Measurements from ENCODE around the gene PLA2G2E. TPM values are rescaled to one million over a fixed set of nuclear protein-coding genes. Genes with fewer than 3 reads are reported as not detected.
"Not testable (repeated sequence)": the region's sequence is repeated elsewhere in the genome, so short reads cannot be mapped to it uniquely, and the experiment has no call there.

PLA2G2E gene
- total and polyA plus RNA-seq, 5 donors from 2014 or later: not detected

- Mint-ChIP-seq H3K27me3 (peaks cover 24% of the 10 kb centered on the region), H3K36me3 (no peaks in the 10 kb centered on the region), H3K4me1 (no peaks in the 10 kb centered on the region), H3K4me3 (no peak overlapping the region), H3K27ac (no peak overlapping the region), H3K9me3 (peaks cover 0 to 6% (median 0%) of the 10 kb centered on the region in 7 donors)
- no peak overlapping the region for H3K4me3 ChIP-seq (ENCODE audit: low read depth, low read length)
- ATAC-seq (ENCODE audit: low read depth in 2 of 2) (no peak), DNase-seq (no peak)
- H3K4me1 ChIP-seq (ENCODE audit: control insufficient read depth, insufficient read depth, low read length, poor library complexity, severe bottlenecking): no peaks in the 10 kb centered on the region
- no peaks in the 10 kb centered on the region for H3K27me3 ChIP-seq (ENCODE audit: control insufficient read depth, insufficient read depth, low read length)
- no peak overlapping the region for H3K27ac ChIP-seq (ENCODE audit: insufficient read depth, low read length, poor library complexity, severe bottlenecking)
- H3K36me3 ChIP-seq (ENCODE audit: control insufficient read depth, insufficient read depth, low read length): no peaks in the 10 kb centered on the region
- H3K9me3 ChIP-seq (ENCODE audit: control insufficient read depth in 2 of 2, low read length in 2 of 2): no peaks in the 10 kb centered on the region
Observed at GRCh38 chr1:19942088-19942487, 18.7 kb upstream of the PLA2G2E start.

- no peak for DNase-seq
- Histone ChIP-seq H3K27ac (ENCODE audit: insufficient read depth, low read length, poor library complexity, severe bottlenecking) (no peak overlapping the region), H3K4me1 (ENCODE audit: control insufficient read depth, insufficient read depth, low read length, poor library complexity, severe bottlenecking) (no peaks in the 10 kb centered on the region), H3K9me3 (ENCODE audit: control insufficient read depth in 2 of 2, low read length in 2 of 2) (no peaks in the 10 kb centered on the region), H3K4me3 (ENCODE audit: low read depth, low read length) (no peak overlapping the region), H3K27me3 (ENCODE audit: control insufficient read depth, insufficient read depth, low read length) (no peaks in the 10 kb centered on the region), H3K36me3 (ENCODE audit: control insufficient read depth, insufficient read depth, low read length) (no peaks in the 10 kb centered on the region)
- ATAC-seq (ENCODE audit: low read depth in 2 of 2): no peak
- peaks cover 0 to 6% (median 0%) of the 10 kb centered on the region in 7 donors for H3K9me3 Mint-ChIP-seq
- H3K27ac Mint-ChIP-seq: no peak overlapping the region
- H3K27me3 Mint-ChIP-seq: peaks cover 17% of the 10 kb centered on the region
- no peaks in the 10 kb centered on the region for H3K4me1 Mint-ChIP-seq
- H3K36me3 Mint-ChIP-seq: no peaks in the 10 kb centered on the region
- no peak overlapping the region for H3K4me3 Mint-ChIP-seq
Observed at GRCh38 chr1:19941206-19941568, 17.8 kb upstream of the PLA2G2E start.

- Histone ChIP-seq H3K9me3 (ENCODE audit: control insufficient read depth in 2 of 2, low read length in 2 of 2) (no peaks in the 10 kb centered on the region), H3K4me3 (ENCODE audit: low read depth, low read length) (no peak overlapping the region), H3K36me3 (ENCODE audit: control insufficient read depth, insufficient read depth, low read length) (no peaks in the 10 kb centered on the region), H3K27ac (ENCODE audit: insufficient read depth, low read length, poor library complexity, severe bottlenecking) (no peak overlapping the region), H3K27me3 (ENCODE audit: control insufficient read depth, insufficient read depth, low read length) (no peaks in the 10 kb centered on the region), H3K4me1 (ENCODE audit: control insufficient read depth, insufficient read depth, low read length, poor library complexity, severe bottlenecking) (no peaks in the 10 kb centered on the region)
- H3K27me3 Mint-ChIP-seq: peaks cover 13% of the 10 kb centered on the region
- no peak overlapping the region for H3K27ac Mint-ChIP-seq
- DNase-seq (no peak), ATAC-seq (ENCODE audit: low read depth in 2 of 2) (no peak)
- H3K9me3 Mint-ChIP-seq: peaks cover 0 to 7% (median 0%) of the 10 kb centered on the region in 7 donors
- H3K4me3 Mint-ChIP-seq: no peak overlapping the region
- H3K36me3 Mint-ChIP-seq: no peaks in the 10 kb centered on the region
- no peaks in the 10 kb centered on the region for H3K4me1 Mint-ChIP-seq
Observed at GRCh38 chr1:19940486-19941205, 17.2 kb upstream of the PLA2G2E start.

GRCh38 chr1:19938472-19938871, 15.1 kb upstream of the PLA2G2E start:
- no peak for ATAC-seq (ENCODE audit: low read depth in 2 of 2)
- Histone ChIP-seq H3K9me3 (ENCODE audit: control insufficient read depth in 2 of 2, low read length in 2 of 2) (no peaks in the 10 kb centered on the region), H3K27me3 (ENCODE audit: control insufficient read depth, insufficient read depth, low read length) (no peaks in the 10 kb centered on the region), H3K4me1 (ENCODE audit: control insufficient read depth, insufficient read depth, low read length, poor library complexity, severe bottlenecking) (no peaks in the 10 kb centered on the region), H3K36me3 (ENCODE audit: control insufficient read depth, insufficient read depth, low read length) (no peaks in the 10 kb centered on the region), H3K27ac (ENCODE audit: insufficient read depth, low read length, poor library complexity, severe bottlenecking) (no peak overlapping the region), H3K4me3 (ENCODE audit: low read depth, low read length) (no peak overlapping the region)
- H3K27me3 Mint-ChIP-seq: peaks cover 9% of the 10 kb centered on the region
- no peaks in the 10 kb centered on the region for H3K4me1 Mint-ChIP-seq
- peaks cover 0 to 5% (median 0%) of the 10 kb centered on the region in 7 donors for H3K9me3 Mint-ChIP-seq
- no peak overlapping the region for H3K4me3 Mint-ChIP-seq
- H3K27ac Mint-ChIP-seq: no peak overlapping the region
- DNase-seq: no peak
- H3K36me3 Mint-ChIP-seq: no peaks in the 10 kb centered on the region

DNA sequence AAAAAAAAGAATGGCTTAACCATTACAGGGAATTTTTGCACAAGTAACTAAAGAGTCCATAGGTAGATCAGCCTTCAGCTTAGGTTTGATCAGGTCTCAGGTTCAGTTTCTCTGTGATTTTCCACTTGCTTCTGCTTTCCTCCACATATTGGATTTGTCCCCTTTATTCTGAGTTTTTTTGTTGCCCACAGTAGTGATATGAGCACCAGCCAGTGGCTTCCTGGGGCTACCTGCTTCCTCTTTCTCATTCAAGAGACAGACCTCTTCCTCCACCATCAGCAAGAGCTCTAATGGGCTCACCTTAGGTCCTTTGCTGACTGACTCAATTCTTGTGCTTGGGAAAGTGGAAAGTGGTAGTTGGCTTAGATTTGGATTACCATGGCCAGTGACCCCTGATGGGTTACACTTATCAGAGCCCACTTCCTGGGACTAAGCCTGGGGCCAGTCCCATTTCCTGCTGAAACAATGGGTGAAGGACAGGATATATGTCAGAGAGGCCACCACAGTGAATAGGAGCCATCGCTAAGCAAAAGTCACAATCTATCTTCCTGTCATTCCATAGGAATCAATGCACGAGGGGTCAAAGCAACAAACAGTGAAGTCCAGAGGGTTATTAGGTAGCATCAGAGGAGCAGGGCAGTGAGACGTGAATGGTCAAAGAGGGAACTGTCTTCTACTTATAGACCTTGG, 12.8 kb upstream of the PLA2G2E start:
- H3K4me3 ChIP-seq (ENCODE audit: low read depth, low read length): no peak overlapping the region
- no peaks in the 10 kb centered on the region for H3K36me3 ChIP-seq (ENCODE audit: control insufficient read depth, insufficient read depth, low read length)
- H3K4me1 ChIP-seq (ENCODE audit: control insufficient read depth, insufficient read depth, low read length, poor library complexity, severe bottlenecking): no peaks in the 10 kb centered on the region
- H3K4me1 Mint-ChIP-seq: no peaks in the 10 kb centered on the region
- ATAC-seq (ENCODE audit: low read depth in 2 of 2): no peak
- H3K36me3 Mint-ChIP-seq: no peaks in the 10 kb centered on the region
- H3K27me3 ChIP-seq (ENCODE audit: control insufficient read depth, insufficient read depth, low read length): no peaks in the 10 kb centered on the region
- no peak overlapping the region for H3K27ac Mint-ChIP-seq
- H3K9me3 ChIP-seq (ENCODE audit: control insufficient read depth in 2 of 2, low read length in 2 of 2): peaks cover 12 to 16% of the 10 kb centered on the region in 2 experiments
- H3K9me3 Mint-ChIP-seq: peaks cover 0 to 20% (median 9%) of the 10 kb centered on the region in 7 donors
- no peak for DNase-seq
- H3K27ac ChIP-seq (ENCODE audit: insufficient read depth, low read length, poor library complexity, severe bottlenecking): no peak overlapping the region
- peaks cover 9% of the 10 kb centered on the region for H3K27me3 Mint-ChIP-seq
- H3K4me3 Mint-ChIP-seq: no peak overlapping the region

DNA sequence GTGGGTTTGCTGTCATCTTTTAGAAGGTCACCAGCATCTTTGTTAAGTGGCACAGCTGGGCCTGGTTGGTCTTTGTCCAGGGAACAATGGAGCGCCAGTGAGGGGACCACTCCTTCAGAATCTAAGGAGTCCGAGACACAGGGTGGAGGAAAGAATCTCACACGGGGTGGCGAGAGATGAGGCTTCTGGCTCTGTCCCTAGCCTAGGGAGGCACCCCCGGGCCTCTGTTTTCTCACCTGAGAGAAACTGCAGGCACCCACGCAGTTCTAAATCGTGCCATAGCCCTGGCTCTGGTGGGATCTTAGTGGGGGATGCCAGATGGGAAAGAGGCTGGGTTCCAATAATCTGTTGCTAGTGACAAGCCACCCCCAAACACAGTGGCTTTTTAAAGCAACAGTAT, 10.9 kb upstream of the PLA2G2E start:
- H3K4me3 ChIP-seq (ENCODE audit: low read depth, low read length): no peak overlapping the region
- H3K4me3 Mint-ChIP-seq: no peak overlapping the region
- H3K27ac ChIP-seq (ENCODE audit: insufficient read depth, low read length, poor library complexity, severe bottlenecking): no peak overlapping the region
- H3K4me1 Mint-ChIP-seq: no peaks in the 10 kb centered on the region
- H3K36me3 ChIP-seq (ENCODE audit: control insufficient read depth, insufficient read depth, low read length): no peaks in the 10 kb centered on the region
- peaks cover 22 to 25% of the 10 kb centered on the region in 2 experiments for H3K9me3 ChIP-seq (ENCODE audit: control insufficient read depth in 2 of 2, low read length in 2 of 2)
- peaks cover 0 to 29% (median 9%) of the 10 kb centered on the region in 7 donors for H3K9me3 Mint-ChIP-seq
- DNase-seq (no peak), ATAC-seq (ENCODE audit: low read depth in 2 of 2) (no peak)
- H3K27ac Mint-ChIP-seq: no peak overlapping the region
- no peaks in the 10 kb centered on the region for H3K36me3 Mint-ChIP-seq
- H3K27me3 Mint-ChIP-seq: peaks cover 5% of the 10 kb centered on the region
- H3K4me1 ChIP-seq (ENCODE audit: control insufficient read depth, insufficient read depth, low read length, poor library complexity, severe bottlenecking): no peaks in the 10 kb centered on the region
- H3K27me3 ChIP-seq (ENCODE audit: control insufficient read depth, insufficient read depth, low read length): no peaks in the 10 kb centered on the region

DNA sequence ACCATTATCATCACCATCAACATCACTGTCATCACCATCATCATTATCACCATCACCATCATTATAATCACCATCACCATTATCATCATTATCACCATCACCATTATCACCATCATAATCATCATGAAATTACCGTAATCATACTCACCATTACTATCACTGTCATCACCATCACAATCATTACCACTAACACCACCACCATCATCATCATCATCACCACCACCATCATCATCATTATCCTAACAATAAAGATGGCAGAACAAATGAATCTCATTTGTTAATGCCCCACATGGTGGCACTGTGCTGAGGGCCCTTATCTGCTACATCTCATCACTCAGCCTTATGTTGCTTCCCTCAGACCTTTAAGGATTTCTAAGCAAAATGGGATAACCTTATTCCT, 9.4 kb upstream of the PLA2G2E start:
- peaks cover 0 to 31% (median 10%) of the 10 kb centered on the region in 7 donors for H3K9me3 Mint-ChIP-seq
- no peak overlapping the region for H3K27ac Mint-ChIP-seq
- no peaks in the 10 kb centered on the region for H3K27me3 Mint-ChIP-seq
- Histone ChIP-seq H3K27ac (ENCODE audit: insufficient read depth, low read length, poor library complexity, severe bottlenecking) (no peak overlapping the region), H3K9me3 (ENCODE audit: control insufficient read depth in 2 of 2, low read length in 2 of 2) (peaks cover 22 to 25% of the 10 kb centered on the region in 2 experiments), H3K4me3 (ENCODE audit: low read depth, low read length) (no peak overlapping the region), H3K4me1 (ENCODE audit: control insufficient read depth, insufficient read depth, low read length, poor library complexity, severe bottlenecking) (no peaks in the 10 kb centered on the region), H3K36me3 (ENCODE audit: control insufficient read depth, insufficient read depth, low read length) (no peaks in the 10 kb centered on the region), H3K27me3 (ENCODE audit: control insufficient read depth, insufficient read depth, low read length) (no peaks in the 10 kb centered on the region)
- ATAC-seq (ENCODE audit: low read depth in 2 of 2) (no peak), DNase-seq (no peak)
- H3K4me1 Mint-ChIP-seq: no peaks in the 10 kb centered on the region
- no peak overlapping the region for H3K4me3 Mint-ChIP-seq
- H3K36me3 Mint-ChIP-seq: no peaks in the 10 kb centered on the region

GRCh38 chr1:19927130-19927421, 3.7 kb upstream of the PLA2G2E start:
- not testable (repeated sequence) for H3K4me3 Mint-ChIP-seq; ATAC-seq (ENCODE audit: low read depth in 2 of 2)

More at GRCh38 chr1:19927130-19927421, 3.7 kb upstream of the PLA2G2E start:
- H3K9me3 Mint-ChIP-seq: peaks cover 0 to 19% (median 4%) of the 10 kb centered on the region in 7 donors
- peaks cover 17 to 18% of the 10 kb centered on the region in 2 experiments for H3K9me3 ChIP-seq (ENCODE audit: control insufficient read depth in 2 of 2, low read length in 2 of 2)
- H3K27me3 ChIP-seq (ENCODE audit: control insufficient read depth, insufficient read depth, low read length); DNase-seq; H3K4me1 ChIP-seq (ENCODE audit: control insufficient read depth, insufficient read depth, low read length, poor library complexity, severe bottlenecking); H3K27ac ChIP-seq (ENCODE audit: insufficient read depth, low read length, poor library complexity, severe bottlenecking); H3K4me1 Mint-ChIP-seq; H3K4me3 ChIP-seq (ENCODE audit: low read depth, low read length); H3K36me3 ChIP-seq (ENCODE audit: control insufficient read depth, insufficient read depth, low read length); H3K27me3 Mint-ChIP-seq; H3K27ac Mint-ChIP-seq; H3K36me3 Mint-ChIP-seq: not testable (repeated sequence)

All from CD4-positive, CD25-positive, alpha-beta regulatory T cell (primary cell).